HepG2 (cell line): ENCODE results near the gene SSBP4. TPM values are rescaled to one million over a fixed set of nuclear protein-coding genes. Genes with fewer than 3 reads are reported as not detected.
A peak's percentile ranks its signal among the peaks of the same experiment; 100 is the strongest.

Experiments
- DNMT1 ChIP-seq: sonication (generic); formaldehyde crosslinking; IDR thresholded peaks from 2 replicates; pipeline ENCODE4 v1.5.1; 2020; ENCODE audit warnings: mild to moderate bottlenecking, missing genetic modification reagents
- HDAC1 ChIP-seq: sonication (generic); formaldehyde crosslinking; IDR thresholded peaks from 2 replicates; pipeline ENCODE4 v1.5.1; 2020; ENCODE audit warnings: mild to moderate bottlenecking, missing genetic modification reagents
- KDM2A ChIP-seq: sonication (generic); formaldehyde crosslinking; IDR thresholded peaks from 2 replicates; pipeline ENCODE4 v1.4.0; 2020; ENCODE audit warnings: low read depth, missing genetic modification reagents, borderline replicate concordance
- PCBP2 ChIP-seq: fragments of 200-400 bp; formaldehyde crosslinking; optimal IDR thresholded peaks from 2 replicates; pipeline ENCODE3; 2018; ENCODE audit warnings: low read length, low read depth; ENCODE audit not compliant: poor library complexity, severe bottlenecking
- SCMH1 ChIP-seq: sonication (generic); formaldehyde crosslinking; IDR thresholded peaks from 2 replicates; pipeline ENCODE4 v1.9.0; 2021; ENCODE audit warnings: missing genetic modification reagents, mild to moderate bottlenecking, borderline replicate concordance
- SMARCC2 ChIP-seq: fragments of 450-650 bp; IDR thresholded peaks from 2 replicates; pipeline ENCODE4 v1.6.1; 2017; ENCODE audit warnings: antibody characterized with exemption, mild to moderate bottlenecking
- SNAPC2 ChIP-seq: sonication (generic); formaldehyde crosslinking; IDR thresholded peaks from 2 replicates; pipeline ENCODE4 v1.8.1; 2022; ENCODE audit warnings: mild to moderate bottlenecking, missing genetic modification reagents
- TAF1 ChIP-seq: sonication (generic); formaldehyde crosslinking; IDR thresholded peaks from 2 replicates; pipeline ENCODE4 v1.4.0; 2020; ENCODE audit warnings: missing genetic modification reagents
- TFDP2 ChIP-seq: sonication (generic); formaldehyde crosslinking; IDR thresholded peaks from 2 replicates; pipeline ENCODE4 v1.4.0; 2020; ENCODE audit warnings: missing genetic modification reagents
- THRA ChIP-seq: sonication (generic); formaldehyde crosslinking; IDR thresholded peaks from 2 replicates; pipeline ENCODE4 v1.4.0; 2020; ENCODE audit warnings: missing genetic modification reagents, borderline replicate concordance
- XBP1 ChIP-seq: sonication (generic); formaldehyde crosslinking; IDR thresholded peaks from 2 replicates; pipeline ENCODE4 v1.5.0; 2020; ENCODE audit warnings: missing genetic modification reagents
- ZKSCAN8 ChIP-seq: IDR thresholded peaks from 2 replicates; pipeline ENCODE4 v1.6.1; 2016; ENCODE audit warnings: borderline replicate concordance, missing genetic modification reagents, missing compliant biosample characterization
- ZNF317 ChIP-seq: sonication (generic); formaldehyde crosslinking; IDR thresholded peaks from 2 replicates; pipeline ENCODE4 v1.5.0; 2020; ENCODE audit warnings: mild to moderate bottlenecking, missing genetic modification reagents
- ZNF34 ChIP-seq: sonication (generic); formaldehyde crosslinking; IDR thresholded peaks from 2 replicates; pipeline ENCODE4 v1.4.0; 2020; ENCODE audit warnings: mild to moderate bottlenecking, missing genetic modification reagents, borderline replicate concordance
- ZNF431 ChIP-seq: sonication (generic); formaldehyde crosslinking; IDR thresholded peaks from 2 replicates; pipeline ENCODE4 v1.9.0; 2022; ENCODE audit warnings: missing genetic modification reagents, low read depth, mild to moderate bottlenecking, borderline replicate concordance
- ZNF770 ChIP-seq: sonication (generic); formaldehyde crosslinking; IDR thresholded peaks from 2 replicates; pipeline ENCODE4 v1.5.0; 2020; ENCODE audit warnings: mild to moderate bottlenecking, missing genetic modification reagents
- ZNF850 ChIP-seq: sonication (generic); formaldehyde crosslinking; conservative IDR thresholded peaks from 2 replicates; pipeline ENCODE4 v1.9.0; 2021; ENCODE audit warnings: mild to moderate bottlenecking, missing genetic modification reagents
- polyA plus RNA-seq, 8 experiments: library from polyadenylated mRNA; depleted of rRNA in 3 of 8; stranded (reverse) in 7 of 8; unstranded in 1 of 8; fragments of >200 nt; fragmentation: Illumina TruSeq in 4 of 8; extraction: Trizol in 4 of 8; gene quantifications; 2 replicates each; pipeline versions ENCODE4 v1.2.1 to v1.2.3, GENCODE V29; 2011 to 2016; ENCODE audit warnings: low read depth in 4 of 8, missing spikeins in 1 of 8, mixed read lengths in 1 of 8; ENCODE audit not compliant: insufficient read depth in 1 of 8
- total RNA-seq, 5 experiments: library from RNA; depleted of rRNA; stranded (reverse); fragments of >200 nt; fragmentation: Illumina TruSeq; extraction: Trizol; gene quantifications; 2 replicates each; pipeline ENCODE4 v1.2.3, GENCODE V29; 2016; ENCODE audit warnings: low read depth in 1 of 5
- TF ChIP-seq, protein P1 (sequence below): sonication (generic); formaldehyde crosslinking; conservative IDR thresholded peaks from 2 replicates; pipeline ENCODE4 v1.8.0; 2022; ENCODE audit warnings: missing genetic modification reagents
- TF ChIP-seq, protein P2 (sequence below): sonication (generic); formaldehyde crosslinking; IDR thresholded peaks from 2 replicates; pipeline ENCODE4 v1.4.0; 2020; ENCODE audit warnings: missing genetic modification reagents
- TF ChIP-seq, protein P3 (sequence below): sonication (generic); formaldehyde crosslinking; IDR thresholded peaks from 2 replicates; pipeline ENCODE4 v1.8.0; 2022; ENCODE audit warnings: mild to moderate bottlenecking, missing genetic modification reagents, moderate library complexity

SSBP4 gene
- total and polyA plus RNA-seq, 2 of the 13 experiments (the other 11 are each of a cell fraction or from before 2014, with no cell fraction given): 20.8 to 39.5 TPM

DNA sequence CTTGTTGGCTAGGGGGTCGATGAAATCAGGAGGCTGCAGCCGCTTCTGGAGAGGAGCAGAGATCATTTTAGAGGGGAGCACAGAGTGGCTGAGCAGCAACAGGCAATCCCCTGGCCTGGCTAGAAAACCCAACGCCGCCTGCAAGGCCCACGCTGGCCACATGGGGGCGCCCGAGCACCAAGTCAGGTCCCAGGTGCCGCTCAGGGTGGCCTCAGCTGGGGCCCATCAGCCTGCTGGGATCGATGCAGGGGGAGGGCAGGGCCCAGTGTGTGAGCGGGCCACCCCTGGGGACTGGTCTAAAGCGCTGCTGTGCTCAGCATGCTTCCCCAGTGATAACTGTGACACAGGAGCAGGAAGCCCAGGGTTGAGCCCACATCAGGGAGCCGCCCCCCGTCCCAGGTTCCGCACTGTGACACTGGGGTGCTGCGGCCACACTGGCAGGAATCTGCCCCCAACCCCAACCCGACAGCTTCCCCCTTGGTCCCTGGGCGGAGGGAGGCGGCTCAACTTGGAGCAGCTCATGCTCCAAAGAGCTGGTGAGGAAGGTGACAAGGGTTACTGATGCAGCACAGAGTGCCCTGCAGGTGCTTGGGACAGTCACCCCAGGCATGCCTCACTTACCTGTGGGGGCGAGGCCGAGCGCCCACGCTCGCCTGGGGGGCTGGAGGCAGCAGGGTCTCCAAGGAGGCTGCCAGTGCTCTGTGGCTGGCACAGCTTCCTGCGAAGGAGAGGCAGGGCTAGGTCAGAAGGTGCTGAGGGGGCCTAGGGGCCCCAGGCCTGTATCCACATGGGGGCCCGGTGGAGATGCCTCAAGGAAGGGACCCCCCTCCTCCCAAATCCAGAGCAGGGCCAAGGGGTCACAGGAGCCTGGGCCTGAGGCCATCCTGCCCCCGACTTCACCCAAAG lies 32.0 kb downstream of the SSBP4 start (continued):
- TF ChIP-seq TFDP2: no peak
- TF ChIP-seq ZKSCAN8 (CRISPR knock-in tag): peak; percentile 43; the same call in 1 of the 2 replicates
- no peak for TF ChIP-seq ZNF850
- TF ChIP-seq DNMT1 (CRISPR knock-in tag): peak; percentile 63; the same call in 1 of the 2 replicates
- no peak for TF ChIP-seq SMARCC2
- TF ChIP-seq ZNF34 (CRISPR knock-in tag): peak; percentile 68; the same call in 1 of the 2 replicates
- TF ChIP-seq, protein P1, sequence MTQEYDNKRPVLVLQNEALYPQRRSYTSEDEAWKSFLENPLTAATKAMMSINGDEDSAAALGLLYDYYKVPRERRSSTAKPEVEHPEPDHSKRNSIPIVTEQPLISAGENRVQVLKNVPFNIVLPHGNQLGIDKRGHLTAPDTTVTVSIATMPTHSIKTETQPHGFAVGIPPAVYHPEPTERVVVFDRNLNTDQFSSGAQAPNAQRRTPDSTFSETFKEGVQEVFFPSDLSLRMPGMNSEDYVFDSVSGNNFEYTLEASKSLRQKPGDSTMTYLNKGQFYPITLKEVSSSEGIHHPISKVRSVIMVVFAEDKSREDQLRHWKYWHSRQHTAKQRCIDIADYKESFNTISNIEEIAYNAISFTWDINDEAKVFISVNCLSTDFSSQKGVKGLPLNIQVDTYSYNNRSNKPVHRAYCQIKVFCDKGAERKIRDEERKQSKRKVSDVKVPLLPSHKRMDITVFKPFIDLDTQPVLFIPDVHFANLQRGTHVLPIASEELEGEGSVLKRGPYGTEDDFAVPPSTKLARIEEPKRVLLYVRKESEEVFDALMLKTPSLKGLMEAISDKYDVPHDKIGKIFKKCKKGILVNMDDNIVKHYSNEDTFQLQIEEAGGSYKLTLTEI (CRISPR knock-in tag): no peak
- no peak for TF ChIP-seq XBP1 (CRISPR knock-in tag)
- TF ChIP-seq KDM2A: peak; percentile 80; the same call in 1 of the 2 replicates
- no peak for TF ChIP-seq SNAPC2 (CRISPR knock-in tag)
- peak; percentile 28; the same call in 1 of the 2 replicates for TF ChIP-seq HDAC1 (CRISPR knock-in tag)
- no peak for TF ChIP-seq ZNF431 (CRISPR knock-in tag)
- TF ChIP-seq TAF1 (CRISPR knock-in tag): no peak
- TF ChIP-seq PCBP2: no peak
- no peak for TF ChIP-seq ZNF317 (CRISPR knock-in tag)
- TF ChIP-seq THRA (CRISPR knock-in tag): peak; percentile 30; the same call in 1 of the 2 replicates
- no peak for TF ChIP-seq ZNF770 (CRISPR knock-in tag)
- TF ChIP-seq SCMH1: no peak
- TF ChIP-seq, protein P2, sequence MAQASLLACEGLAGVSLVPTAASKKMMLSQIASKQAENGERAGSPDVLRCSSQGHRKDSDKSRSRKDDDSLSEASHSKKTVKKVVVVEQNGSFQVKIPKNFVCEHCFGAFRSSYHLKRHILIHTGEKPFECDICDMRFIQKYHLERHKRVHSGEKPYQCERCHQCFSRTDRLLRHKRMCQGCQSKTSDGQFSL (CRISPR knock-in tag): 0 out of 2 replicates have a peak, but pooled peaks have one; percentile 38
- TF ChIP-seq, protein P3, sequence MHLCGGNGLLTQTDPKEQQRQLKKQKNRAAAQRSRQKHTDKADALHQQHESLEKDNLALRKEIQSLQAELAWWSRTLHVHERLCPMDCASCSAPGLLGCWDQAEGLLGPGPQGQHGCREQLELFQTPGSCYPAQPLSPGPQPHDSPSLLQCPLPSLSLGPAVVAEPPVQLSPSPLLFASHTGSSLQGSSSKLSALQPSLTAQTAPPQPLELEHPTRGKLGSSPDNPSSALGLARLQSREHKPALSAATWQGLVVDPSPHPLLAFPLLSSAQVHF (CRISPR knock-in tag): no peak
